ENCODE data around the gene CDHR3. TPM values are rescaled to one million over a fixed set of nuclear protein-coding genes. Genes with fewer than 3 reads are reported as not detected.

Gene CDHR3
- total RNA-seq, 2 experiments from 2014 or later: 2.7 to 3.7 TPM

- Mint-ChIP-seq H3K36me3 (ENCODE audit: low read depth) (peaks cover 9% of the 10 kb centered on the region), H3K9me3 (no peaks in the 10 kb centered on the region), H3K4me1 (peaks cover 59% of the 10 kb centered on the region), H3K27ac (peak overlapping the region; percentile 98), H3K27me3 (no peaks in the 10 kb centered on the region), H3K4me3 (peak overlapping the region; percentile 70)
- ChIA-PET CTCF (interaction anchor here (0.8 to 5.7 kb wide), 8 partner anchors 13 to 83 kb away, joined by 3 to 27 read pairs (median 5); partner anchors contain the start of gene SYPL1), POLR2A (interaction anchor here (0.9 to 2.2 kb wide), 2 partner anchors 30 to 41 kb away, joined by 5 to 7 read pairs; partner anchors contain the start of gene SYPL1)
- DNase-seq: no peak
Measured at GRCh38 chr7:106070567-106071254, 107.6 kb downstream of the CDHR3 start.

- H3K4me1 Mint-ChIP-seq: peaks cover 62% of the 10 kb centered on the region
- H3K27me3 Mint-ChIP-seq: no peaks in the 10 kb centered on the region
- no peaks in the 10 kb centered on the region for H3K9me3 Mint-ChIP-seq
- DNase-seq: peak; percentile 64
- H3K4me3 Mint-ChIP-seq: peak overlapping the region; percentile 70
- H3K27ac Mint-ChIP-seq: peak overlapping the region; percentile 98
- POLR2A ChIA-PET: interaction anchor here (0.9 to 2.2 kb wide), 2 partner anchors 29 to 41 kb away, joined by 5 to 7 read pairs; partner anchors contain the start of gene SYPL1
- H3K36me3 Mint-ChIP-seq (ENCODE audit: low read depth): peaks cover 9% of the 10 kb centered on the region
- CTCF ChIA-PET: interaction anchor here (0.5 to 5.7 kb wide), 12 partner anchors 10 to 1105 kb away, joined by 3 to 27 read pairs (median 4); partner anchors contain the start of gene SYPL1
Measured at GRCh38 chr7:106071356-106071998, 108.4 kb downstream of the CDHR3 start.

- Mint-ChIP-seq H3K27ac (peak overlapping the region; percentile 98), H3K4me3 (peak overlapping the region; percentile 70)
- no peak for DNase-seq
Measured at GRCh38 chr7:106071999-106072714, 109.1 kb downstream of the CDHR3 start.

GRCh38 chr7:106072715-106073091 is 109.6 kb downstream of the CDHR3 start:
- peaks cover 70% of the 10 kb centered on the region for H3K4me1 Mint-ChIP-seq
- POLR2A ChIA-PET: interaction anchor here (2.2 kb wide), 1 partner anchor 39 kb away, joined by 7 read pairs; the partner anchor contains the start of gene SYPL1

More at GRCh38 chr7:106071999-106072714, 109.1 kb downstream of the CDHR3 start:
- no peaks in the 10 kb centered on the region for H3K27me3 Mint-ChIP-seq
- POLR2A ChIA-PET: interaction anchor here (2.2 kb wide), 1 partner anchor 40 kb away, joined by 7 read pairs; the partner anchor contains the start of gene SYPL1
- H3K4me1 Mint-ChIP-seq: peaks cover 66% of the 10 kb centered on the region
- H3K36me3 Mint-ChIP-seq (ENCODE audit: low read depth): peaks cover 9% of the 10 kb centered on the region
- CTCF ChIA-PET: interaction anchor here (0.7 to 5.7 kb wide), 9 partner anchors 9 to 553 kb away, joined by 3 to 27 read pairs (median 5); partner anchors contain the start of gene SYPL1
- H3K9me3 Mint-ChIP-seq: no peaks in the 10 kb centered on the region

GRCh38 chr7:106073701-106074100 is 110.6 kb downstream of the CDHR3 start:
- H3K27me3 Mint-ChIP-seq: no peaks in the 10 kb centered on the region
- ChIA-PET CTCF (interaction anchor here (0.6 to 1.9 kb wide), 5 partner anchors 9 to 264 kb away, joined by 3 to 4 read pairs (median 3); partner anchors contain the start of gene SYPL1), POLR2A (no interaction called here)
- DNase-seq: no peak
- peaks cover 67% of the 10 kb centered on the region for H3K4me1 Mint-ChIP-seq
- H3K36me3 Mint-ChIP-seq (ENCODE audit: low read depth): peaks cover 11% of the 10 kb centered on the region
- no peak overlapping the region for H3K4me3 Mint-ChIP-seq
- H3K27ac Mint-ChIP-seq: peak overlapping the region; percentile 62
- no peaks in the 10 kb centered on the region for H3K9me3 Mint-ChIP-seq

More at GRCh38 chr7:106072715-106073091, 109.6 kb downstream of the CDHR3 start:
- Mint-ChIP-seq H3K27ac (peak overlapping the region; percentile 98), H3K9me3 (no peaks in the 10 kb centered on the region), H3K4me3 (no peak overlapping the region), H3K27me3 (no peaks in the 10 kb centered on the region), H3K36me3 (ENCODE audit: low read depth) (peaks cover 9% of the 10 kb centered on the region)
- DNase-seq: no peak
- CTCF ChIA-PET: interaction anchor here (1.0 to 5.7 kb wide), 6 partner anchors 8 to 81 kb away, joined by 3 to 27 read pairs (median 4); partner anchors contain the start of gene SYPL1

GRCh38 chr7:106074257-106074656 is 111.2 kb downstream of the CDHR3 start:
- no peaks in the 10 kb centered on the region for H3K27me3 Mint-ChIP-seq
- no peak overlapping the region for H3K4me3 Mint-ChIP-seq
- ChIA-PET CTCF (interaction anchor here (1.1 to 1.2 kb wide), 3 partner anchors 13 to 68 kb away, joined by 3 to 5 read pairs (median 3); no protein-coding TSS in a partner anchor), POLR2A (no interaction called here)
- no peak for DNase-seq
- H3K36me3 Mint-ChIP-seq (ENCODE audit: low read depth): peaks cover 12% of the 10 kb centered on the region
- H3K9me3 Mint-ChIP-seq: no peaks in the 10 kb centered on the region
- peaks cover 62% of the 10 kb centered on the region for H3K4me1 Mint-ChIP-seq
- H3K27ac Mint-ChIP-seq: no peak overlapping the region

- CTCF ChIA-PET: no interaction called here
- Mint-ChIP-seq H3K9me3 (no peaks in the 10 kb centered on the region), H3K36me3 (ENCODE audit: low read depth) (peaks cover 9% of the 10 kb centered on the region), H3K27me3 (no peaks in the 10 kb centered on the region), H3K4me1 (peaks cover 50% of the 10 kb centered on the region), H3K4me3 (no peak overlapping the region), H3K27ac (no peak overlapping the region)
- no peak for DNase-seq
- POLR2A ChIA-PET: no interaction called here
Measured at GRCh38 chr7:106075937-106076336, 112.9 kb downstream of the CDHR3 start.

GRCh38 chr7:106076537-106076936 is 113.5 kb downstream of the CDHR3 start:
- ChIA-PET POLR2A (no interaction called here), CTCF (no interaction called here)
- DNase-seq: no peak
- Mint-ChIP-seq H3K27me3 (no peaks in the 10 kb centered on the region), H3K36me3 (ENCODE audit: low read depth) (peaks cover 9% of the 10 kb centered on the region), H3K4me1 (peaks cover 44% of the 10 kb centered on the region), H3K9me3 (no peaks in the 10 kb centered on the region), H3K27ac (no peak overlapping the region), H3K4me3 (no peak overlapping the region)

- H3K27me3 Mint-ChIP-seq: no peaks in the 10 kb centered on the region
- H3K36me3 Mint-ChIP-seq (ENCODE audit: low read depth): peaks cover 3% of the 10 kb centered on the region
- ChIA-PET POLR2A (interaction anchor here (0.7 kb wide), 1 partner anchor 20 kb away, joined by 3 read pairs; no protein-coding TSS in a partner anchor), CTCF (interaction anchor here (0.7 to 1.6 kb wide), 6 partner anchors 8 to 73 kb away, joined by 3 to 5 read pairs (median 3); partner anchors contain the start of gene SYPL1)
- H3K9me3 Mint-ChIP-seq: peaks cover 2% of the 10 kb centered on the region
- H3K27ac Mint-ChIP-seq: no peak overlapping the region
- no peak overlapping the region for H3K4me3 Mint-ChIP-seq
- no peak for DNase-seq
- H3K4me1 Mint-ChIP-seq: peaks cover 19% of the 10 kb centered on the region
Measured at GRCh38 chr7:106080300-106080987, 117.4 kb downstream of the CDHR3 start.

GRCh38 chr7:106082087-106082854 is 119.2 kb downstream of the CDHR3 start:
- Mint-ChIP-seq H3K4me3 (no peak overlapping the region), H3K27me3 (no peaks in the 10 kb centered on the region), H3K27ac (no peak overlapping the region), H3K36me3 (ENCODE audit: low read depth) (peaks cover 10% of the 10 kb centered on the region), H3K9me3 (peaks cover 4% of the 10 kb centered on the region), H3K4me1 (peaks cover 11% of the 10 kb centered on the region)
- ChIA-PET CTCF (interaction anchor here (0.6 to 1.7 kb wide), 5 partner anchors 9 to 1127 kb away, joined by 3 to 5 read pairs (median 4); no protein-coding TSS in a partner anchor), POLR2A (no interaction called here)
- no peak for DNase-seq

All from activated CD4-positive, alpha-beta T cell treated with anti-CD3 and anti-CD28 coated beads, Interleukin-2, amount 10 ng/mL, durations not matched to agents 7 days and 5 days (primary cell).